Activated CD4-positive, alpha-beta T cell treated with anti-CD3 and anti-CD28 coated beads, Interleukin-2, amount 10 ng/mL, durations not matched to agents 24 days and 14 days (primary cell): ENCODE results near the gene MTPN. TPM values are rescaled to one million over a fixed set of nuclear protein-coding genes. Genes with fewer than 3 reads are reported as not detected.

Source experiments
- DNase-seq: peaks from one replicate; pipeline ENCODE4 v3.0.0; 2022
- H3K27ac Mint-ChIP-seq: one replicate; pipeline ENCODE4 v1.8.0; 2022; ENCODE audit warnings: mild to moderate bottlenecking, mixed read lengths
- H3K27me3 Mint-ChIP-seq: one replicate; pipeline ENCODE4 v1.8.0; 2022; ENCODE audit warnings: mixed read lengths
- H3K36me3 Mint-ChIP-seq: one replicate; pipeline ENCODE4 v1.8.0; 2022; ENCODE audit warnings: low read depth, mild to moderate bottlenecking, mixed read lengths
- H3K4me1 Mint-ChIP-seq: one replicate; pipeline ENCODE4 v1.8.0; 2021; ENCODE audit warnings: mixed read lengths
- H3K4me3 Mint-ChIP-seq: one replicate; pipeline ENCODE4 v1.8.0; 2022; ENCODE audit warnings: mild to moderate bottlenecking, moderate library complexity, mixed read lengths
- H3K9me3 Mint-ChIP-seq: one replicate; pipeline ENCODE4 v1.8.0; 2021; ENCODE audit warnings: mixed read lengths
- intact Hi-C: fragments of 100-400 bp; cut with micrococcal nuclease; formaldehyde crosslinking; loops from one replicate; pipeline ENCODE4 v1.15.1; 2023
- total RNA-seq: library from RNA; stranded (reverse); gene quantifications from 2 replicates; pipeline ENCODE4 v1.2.3, GENCODE V29; 2022

The MTPN gene
- total RNA-seq, 1 donor from 2014 or later = 121 TPM

DNA sequence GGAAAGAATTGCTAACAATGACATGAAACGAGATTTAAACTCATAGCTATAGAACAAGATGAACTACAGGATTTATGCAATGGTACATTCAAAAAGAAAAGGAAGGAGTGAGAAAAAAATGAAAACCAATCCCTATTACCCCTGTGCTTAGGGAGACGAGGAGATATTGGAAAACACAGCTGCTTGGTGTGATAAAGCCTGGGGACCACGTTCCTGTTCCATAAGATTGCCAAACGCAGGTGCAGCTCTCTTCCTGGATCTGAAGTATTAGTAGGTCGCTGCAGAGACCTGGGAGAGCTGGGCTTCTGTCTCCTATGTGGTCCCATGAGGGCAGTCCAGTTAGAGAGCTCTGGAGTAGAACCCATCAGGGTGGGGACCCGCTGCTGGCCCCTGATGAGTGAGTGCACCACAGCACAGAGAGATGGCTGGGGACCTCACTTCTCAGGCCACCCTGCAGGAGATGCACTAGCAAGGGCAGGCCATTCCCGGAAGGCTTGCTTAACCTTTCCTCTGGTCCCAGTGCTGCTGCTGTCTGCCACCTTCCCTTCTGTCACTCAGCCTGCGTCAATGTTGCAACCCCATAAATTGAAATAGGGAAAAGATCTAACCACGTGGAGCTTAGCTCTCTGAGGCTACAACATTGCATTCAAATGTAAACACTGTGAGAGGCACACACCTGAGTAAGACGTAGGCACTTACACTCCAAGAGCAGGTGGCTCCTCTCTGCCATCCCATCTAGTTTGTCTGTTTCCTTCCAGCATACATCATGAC, 57.9 kb downstream of the MTPN start:
- no peak for DNase-seq
- H3K4me3 Mint-ChIP-seq = no peak overlapping the region
- peaks cover 3% of the 10 kb centered on the region for H3K36me3 Mint-ChIP-seq
- peaks cover 4% of the 10 kb centered on the region for H3K9me3 Mint-ChIP-seq
- H3K27ac Mint-ChIP-seq = no peak overlapping the region
- no peaks in the 10 kb centered on the region for H3K27me3 Mint-ChIP-seq
- intact Hi-C loops = no loop called here
- no peaks in the 10 kb centered on the region for H3K4me1 Mint-ChIP-seq

DNA sequence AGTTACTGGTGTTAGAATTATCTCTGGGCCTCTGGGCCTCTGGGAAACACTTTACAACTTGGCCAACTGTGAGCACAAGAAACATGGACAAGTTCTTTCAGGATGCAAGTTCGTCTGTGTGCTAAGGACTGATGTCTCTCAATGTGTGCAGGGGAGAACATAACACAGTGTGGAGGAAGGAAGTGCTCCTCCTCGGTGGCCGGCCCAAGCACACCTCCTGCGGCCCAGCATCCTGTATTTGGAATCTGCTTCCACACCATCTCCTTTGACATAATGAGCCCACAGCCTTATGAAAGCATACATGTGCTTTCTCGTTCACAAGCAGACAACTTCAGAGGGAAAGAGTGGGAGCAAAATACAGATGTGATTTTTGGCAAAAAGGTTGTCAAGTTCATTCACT, 59.0 kb downstream of the MTPN start:
- intact Hi-C loops = no loop called here
- Mint-ChIP-seq H3K9me3 (peaks cover 4% of the 10 kb centered on the region), H3K27me3 (no peaks in the 10 kb centered on the region)

DNA sequence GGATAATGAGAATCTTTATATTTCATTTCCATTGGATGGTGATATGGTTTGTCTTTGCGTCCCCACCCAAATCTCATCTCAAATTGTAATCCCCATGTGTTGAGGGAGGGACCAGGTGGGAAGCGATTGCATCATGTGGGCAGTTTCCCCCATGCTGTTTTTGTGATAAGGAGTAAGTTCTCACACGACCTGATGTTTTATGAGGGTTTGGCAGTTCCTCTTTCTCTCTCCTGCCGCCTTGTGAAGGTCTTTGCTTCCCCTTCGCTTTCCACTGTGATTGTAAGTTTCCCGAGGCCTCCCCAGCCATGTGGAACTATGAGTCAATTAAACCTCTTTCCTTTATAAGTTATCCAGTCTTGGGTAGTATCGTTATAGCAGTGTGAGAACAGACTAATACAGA, 59.4 kb downstream of the MTPN start:
- Mint-ChIP-seq H3K9me3 (peaks cover 4% of the 10 kb centered on the region), H3K4me1 (no peaks in the 10 kb centered on the region), H3K27me3 (no peaks in the 10 kb centered on the region), H3K27ac (no peak overlapping the region), H3K36me3 (peaks cover 3% of the 10 kb centered on the region), H3K4me3 (no peak overlapping the region)
- intact Hi-C loops = no loop called here
- no peak for DNase-seq

More for the DNA sequence above, 59.0 kb downstream of the MTPN start:
- Mint-ChIP-seq H3K27ac (no peak overlapping the region), H3K4me3 (no peak overlapping the region), H3K4me1 (no peaks in the 10 kb centered on the region), H3K36me3 (peaks cover 3% of the 10 kb centered on the region)
- no peak for DNase-seq

- intact Hi-C loops = no loop called here
- peaks cover 4% of the 10 kb centered on the region for H3K9me3 Mint-ChIP-seq
- no peak overlapping the region for H3K27ac Mint-ChIP-seq
- no peaks in the 10 kb centered on the region for H3K4me1 Mint-ChIP-seq
- peaks cover 3% of the 10 kb centered on the region for H3K27me3 Mint-ChIP-seq
- H3K36me3 Mint-ChIP-seq = peaks cover 2% of the 10 kb centered on the region
- DNase-seq = no peak
- no peak overlapping the region for H3K4me3 Mint-ChIP-seq
Measured at GRCh38 chr7:135914346-135914745, 62.8 kb downstream of the MTPN start.

GRCh38 chr7:135913404-135913803, 63.8 kb downstream of the MTPN start:
- Mint-ChIP-seq H3K4me3 (no peak overlapping the region), H3K36me3 (no peaks in the 10 kb centered on the region), H3K4me1 (no peaks in the 10 kb centered on the region), H3K27ac (no peak overlapping the region), H3K27me3 (peaks cover 3% of the 10 kb centered on the region), H3K9me3 (peaks cover 4% of the 10 kb centered on the region)
- intact Hi-C loops = no loop called here
- DNase-seq = no peak

- Mint-ChIP-seq H3K9me3 (no peaks in the 10 kb centered on the region), H3K4me3 (no peak overlapping the region), H3K27me3 (peaks cover 3% of the 10 kb centered on the region), H3K4me1 (no peaks in the 10 kb centered on the region), H3K27ac (no peak overlapping the region), H3K36me3 (no peaks in the 10 kb centered on the region)
- no peak for DNase-seq
- intact Hi-C loops = no loop called here
Measured at GRCh38 chr7:135911099-135911498, 66.1 kb downstream of the MTPN start.

DNA sequence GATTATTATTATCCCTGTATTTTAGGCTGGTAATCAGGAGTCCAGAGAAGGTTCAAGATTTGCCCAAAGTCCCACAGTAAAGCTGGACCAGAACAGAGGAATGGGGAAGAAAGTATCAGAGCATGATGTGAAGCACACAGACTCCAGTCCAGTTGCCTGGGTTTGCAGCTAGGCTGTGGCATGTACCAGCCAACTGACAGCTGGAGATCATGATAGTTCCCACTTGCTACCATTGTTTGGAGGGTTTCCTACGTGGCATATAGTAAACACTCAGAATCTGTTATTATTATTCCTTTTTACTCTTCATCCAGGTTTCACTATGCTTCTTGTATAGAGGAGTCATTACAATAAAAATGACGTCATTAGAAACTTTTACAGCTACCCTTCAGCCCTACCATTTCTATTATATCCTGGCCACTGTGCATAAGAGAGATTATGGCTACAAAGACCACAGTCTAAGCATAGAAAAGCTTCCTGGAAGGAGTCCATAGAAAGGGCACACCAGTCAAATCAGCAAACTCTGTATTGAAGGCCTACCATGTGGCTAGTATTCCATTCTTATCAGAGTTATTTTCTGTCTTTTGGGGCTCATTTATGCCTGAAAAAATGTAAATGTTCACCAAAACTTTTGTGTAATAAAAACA, 66.6 kb downstream of the MTPN start:
- intact Hi-C loops = no loop called here
- H3K27ac Mint-ChIP-seq = no peak overlapping the region
- DNase-seq = no peak

DNA sequence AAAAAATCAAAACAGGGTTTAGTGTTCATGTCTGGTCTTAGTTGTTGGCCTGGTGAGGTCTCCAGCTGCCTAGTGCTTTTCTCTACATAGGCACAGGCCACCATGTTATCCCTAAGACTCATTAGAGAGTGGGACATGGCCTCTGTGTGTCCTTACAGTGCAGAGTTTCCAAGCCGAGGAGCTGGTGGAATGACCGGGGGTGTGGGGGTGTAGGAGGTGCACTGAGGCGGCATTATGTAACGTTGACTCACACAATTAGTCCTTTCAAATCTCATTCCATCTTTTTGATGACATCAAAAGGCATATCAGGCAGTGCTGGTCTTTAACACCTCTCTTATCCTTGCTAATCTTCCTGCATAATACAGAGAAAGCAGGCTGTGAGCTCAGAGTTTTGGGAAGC, 71.3 kb downstream of the MTPN start:
- Mint-ChIP-seq H3K27me3 (no peaks in the 10 kb centered on the region), H3K4me3 (no peak overlapping the region), H3K36me3 (no peaks in the 10 kb centered on the region), H3K4me1 (no peaks in the 10 kb centered on the region), H3K9me3 (no peaks in the 10 kb centered on the region), H3K27ac (no peak overlapping the region)
- no peak for DNase-seq
- intact Hi-C loops = no loop called here

More for the DNA sequence above, 66.6 kb downstream of the MTPN start:
- peaks cover 3% of the 10 kb centered on the region for H3K27me3 Mint-ChIP-seq
- H3K36me3 Mint-ChIP-seq = no peaks in the 10 kb centered on the region
- no peaks in the 10 kb centered on the region for H3K9me3 Mint-ChIP-seq
- no peak overlapping the region for H3K4me3 Mint-ChIP-seq
- no peaks in the 10 kb centered on the region for H3K4me1 Mint-ChIP-seq

DNA sequence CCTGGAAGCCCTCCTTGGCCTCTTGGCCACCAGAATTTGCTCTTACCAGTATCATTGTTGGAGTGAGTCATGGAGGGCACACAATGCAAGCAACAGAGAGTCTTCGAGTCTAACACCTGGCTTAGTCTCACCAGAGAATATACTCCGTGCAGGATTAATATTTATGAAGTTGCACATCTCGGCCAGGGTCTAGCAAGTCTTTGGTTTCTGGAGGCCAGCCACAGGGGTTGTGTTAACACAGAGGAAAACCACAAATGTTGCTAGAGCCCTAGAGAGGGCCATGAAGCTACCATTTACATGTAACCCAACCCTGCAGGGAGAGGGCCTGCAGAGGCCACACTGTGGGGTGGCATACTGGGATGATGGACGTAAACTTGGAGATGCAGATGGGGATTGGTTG, 71.8 kb downstream of the MTPN start:
- no peak overlapping the region for H3K27ac Mint-ChIP-seq
- no peak overlapping the region for H3K4me3 Mint-ChIP-seq
- DNase-seq = no peak
- no peaks in the 10 kb centered on the region for H3K9me3 Mint-ChIP-seq
- intact Hi-C loops = no loop called here
- no peaks in the 10 kb centered on the region for H3K36me3 Mint-ChIP-seq
- no peaks in the 10 kb centered on the region for H3K4me1 Mint-ChIP-seq
- no peaks in the 10 kb centered on the region for H3K27me3 Mint-ChIP-seq

GRCh38 chr7:135904282-135904681, 72.9 kb downstream of the MTPN start:
- H3K4me3 Mint-ChIP-seq = no peak overlapping the region
- no peaks in the 10 kb centered on the region for H3K9me3 Mint-ChIP-seq
- no peak for DNase-seq
- H3K4me1 Mint-ChIP-seq = no peaks in the 10 kb centered on the region
- intact Hi-C loops = no loop called here
- H3K36me3 Mint-ChIP-seq = no peaks in the 10 kb centered on the region
- no peak overlapping the region for H3K27ac Mint-ChIP-seq
- no peaks in the 10 kb centered on the region for H3K27me3 Mint-ChIP-seq

DNA sequence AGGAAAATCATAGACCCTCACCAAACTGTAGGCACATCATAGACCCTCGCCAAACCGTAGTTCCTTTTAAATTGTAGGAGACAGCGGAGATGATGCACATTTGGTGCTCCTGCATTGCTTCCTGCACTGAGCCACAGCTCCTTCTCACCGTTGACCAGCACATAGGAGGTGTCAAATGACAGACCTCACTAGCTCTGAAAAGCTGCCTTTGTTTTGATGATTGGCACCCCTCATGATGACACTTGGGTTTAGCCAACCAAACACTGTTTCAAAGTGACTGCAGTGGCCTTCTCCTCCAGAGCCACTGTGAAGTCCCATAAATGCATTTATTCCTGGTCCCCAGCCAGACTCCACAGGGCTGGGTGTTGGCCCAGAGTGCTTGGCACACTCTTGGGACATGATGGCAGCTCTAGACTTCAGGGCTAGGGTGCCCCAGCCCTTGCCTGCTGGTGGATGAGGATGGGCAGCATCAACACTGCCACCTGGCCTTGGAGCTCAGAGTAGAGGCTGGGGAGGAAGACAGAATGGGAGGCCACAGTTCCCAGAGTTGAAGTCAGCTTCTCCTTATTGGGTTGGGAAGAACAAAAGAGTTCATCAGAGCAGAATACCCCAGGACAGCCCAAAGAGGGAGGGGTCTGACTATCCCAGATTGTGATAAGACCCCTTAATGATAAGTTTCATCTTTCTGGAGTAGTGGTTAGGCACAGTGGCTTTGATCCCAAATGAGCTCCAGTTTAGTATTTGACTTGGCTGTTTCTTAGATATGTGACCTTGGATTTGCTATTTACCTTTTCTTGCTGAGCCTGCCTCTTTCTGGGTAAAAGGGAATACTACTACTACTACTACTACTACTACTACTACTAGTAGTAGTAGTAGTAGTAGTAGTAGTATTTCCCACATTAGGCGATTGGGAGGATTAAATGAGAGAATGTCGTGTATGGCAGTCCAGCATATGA, 75.3 kb downstream of the MTPN start:
- Mint-ChIP-seq H3K9me3 (no peaks in the 10 kb centered on the region), H3K27me3 (no peaks in the 10 kb centered on the region), H3K27ac (no peak overlapping the region), H3K36me3 (no peaks in the 10 kb centered on the region), H3K4me1 (no peaks in the 10 kb centered on the region), H3K4me3 (no peak overlapping the region)
- DNase-seq = no peak
- intact Hi-C loops = no loop called here

GRCh38 chr7:135900065-135900546, 77.1 kb downstream of the MTPN start:
- no peak overlapping the region for H3K4me3 Mint-ChIP-seq
- H3K9me3 Mint-ChIP-seq = no peaks in the 10 kb centered on the region
- no peaks in the 10 kb centered on the region for H3K27me3 Mint-ChIP-seq
- H3K27ac Mint-ChIP-seq = no peak overlapping the region
- DNase-seq = no peak
- no peaks in the 10 kb centered on the region for H3K36me3 Mint-ChIP-seq
- intact Hi-C loops = no loop called here
- no peaks in the 10 kb centered on the region for H3K4me1 Mint-ChIP-seq

GRCh38 chr7:135899458-135900064, 77.6 kb downstream of the MTPN start:
- intact Hi-C loops = no loop called here
- Mint-ChIP-seq H3K36me3 (no peaks in the 10 kb centered on the region), H3K4me3 (no peak overlapping the region), H3K27me3 (no peaks in the 10 kb centered on the region), H3K9me3 (no peaks in the 10 kb centered on the region), H3K27ac (no peak overlapping the region), H3K4me1 (no peaks in the 10 kb centered on the region)
- DNase-seq = no peak
